Upper lobe of left lung (tissue), 6 donors: ENCODE results near the gene AFAP1L2. TPM values are rescaled to one million over a fixed set of nuclear protein-coding genes. Genes with fewer than 3 reads are reported as not detected.

ENCODE experiments used
- ATAC-seq, 2 donors: fragments of 200-7000 bp; cut with Tn5 transposase; one replicate each; pipeline ENCODE4 v1.9.1; 2022; ENCODE audit warnings: mild to moderate bottlenecking in 2 of 2, moderate library complexity in 2 of 2; ENCODE audit not compliant: low FRiP score in 2 of 2
- DNase-seq, 2 donors: peaks; one replicate each; pipeline ENCODE4 v3.0.0-alpha.2; 2019 to 2020
- H3K27ac ChIP-seq, 4 donors: fragments of 200-600 bp; sonication (generic); one replicate each; pipeline ENCODE4 v1.5.1; 2016 to 2019
- H3K27me3 ChIP-seq, 4 donors: fragments of 200-600 bp; sonication (generic); one replicate each; pipeline ENCODE4 v1.5.1; 2017 to 2019
- H3K36me3 ChIP-seq, 4 donors: fragments of 200-600 bp; sonication (generic); one replicate each; pipeline ENCODE4 v1.5.1; 2016 to 2019
- H3K4me1 ChIP-seq, 4 donors: fragments of 200-600 bp; sonication (generic); one replicate each; pipeline ENCODE4 v1.5.1; 2018 to 2019
- H3K4me3 ChIP-seq, 4 donors: fragments of 200-600 bp; sonication (generic); one replicate each; pipeline ENCODE4 v1.5.1; 2017 to 2019; ENCODE audit warnings: mild to moderate bottlenecking in 2 of 4, moderate library complexity in 1 of 4
- H3K9me3 ChIP-seq, 4 donors: fragments of 200-600 bp; sonication (generic); one replicate each; pipeline ENCODE4 v1.5.1; 2018 to 2019
- CTCF ChIP-seq, 6 experiments: fragments of 450-650 bp in 4 of 6; fragments of 200-600 bp in 2 of 6; sonication (generic) in 2 of 6; IDR thresholded peaks; one replicate each; pipeline ENCODE4 v1.5.1; 2016 to 2019; ENCODE audit warnings: antibody characterized with exemption in 6 of 6
- EP300 ChIP-seq, 4 donors: sonication (generic); formaldehyde crosslinking; IDR thresholded peaks; one replicate each; pipeline ENCODE4 v1.5.1; 2017; ENCODE audit warnings: antibody characterized with exemption in 4 of 4, control low read depth in 2 of 4
- POLR2A ChIP-seq, 4 donors: fragments of 450-650 bp; IDR thresholded peaks; one replicate each; pipeline ENCODE4 v1.5.1; 2016 to 2017; ENCODE audit warnings: antibody characterized with exemption in 4 of 4, mild to moderate bottlenecking in 2 of 4
- POLR2AphosphoS5 ChIP-seq, 2 donors: sonication (generic); formaldehyde crosslinking; IDR thresholded peaks; one replicate each; pipeline ENCODE4 v1.5.1; 2017; ENCODE audit warnings: antibody characterized with exemption in 2 of 2
- WGBS, 2 donors: methylation state at CpG; one replicate each; pipeline ENCODE4 v1.1.5; 2017 to 2018; 5-methylcytosine and 5-hydroxymethylcytosine counted together
- total RNA-seq, 6 donors: library from RNA; depleted of rRNA in 4 of 6; stranded (reverse); fragments of >200 nt in 4 of 6; gene quantifications; one replicate each; pipeline versions ENCODE4 v1.1.0 to v1.2.1, GENCODE V29; 2016 to 2021
- donor health status: DM: no; HTN: no; CAD: no; lungs with moderate emphysema.
- donor health status: DM: no; HTN: yes; CAD: no; lungs with severe emphysema.

AFAP1L2 gene
- total RNA-seq, 6 donors from 2014 or later: 2.3 to 9.6 (median 3.4) TPM

- no peak for ATAC-seq
- no peak for TF ChIP-seq POLR2A (IDR thresholded peaks at IDR 0.05)
- no peak for TF ChIP-seq EP300 (IDR thresholded peaks at IDR 0.05)
- TF ChIP-seq POLR2AphosphoS5 (IDR thresholded peaks at IDR 0.05): no peak
- no peak for TF ChIP-seq CTCF (IDR thresholded peaks at IDR 0.05)
- Histone ChIP-seq H3K4me1 (peaks cover 0 to 5% (median 0%) of the 10 kb centered on the region in 4 donors), H3K27me3 (no peaks in the 10 kb centered on the region), H3K36me3 (peaks cover 2 to 37% (median 22%) of the 10 kb centered on the region in 4 donors), H3K4me3 (no peak overlapping the region), H3K27ac (no peak overlapping the region), H3K9me3 (no peaks in the 10 kb centered on the region)
- WGBS, 2 donors: 78 to 82% methylated on average over 4 of the region's 4 CpGs
- no peak for DNase-seq
These were observed 28.3 kb upstream of the AFAP1L2 start for GRCh38 chr10:114432566-114433093.

- ATAC-seq (no peak), DNase-seq (no peak)
- H3K27me3 ChIP-seq: no peaks in the 10 kb centered on the region
- 80 to 92% methylated on average over 4 of the region's 4 CpGs for WGBS, 2 donors
- no peaks in the 10 kb centered on the region for H3K9me3 ChIP-seq
- H3K27ac ChIP-seq: no peak overlapping the region
- peaks cover 0 to 5% (median 0%) of the 10 kb centered on the region in 4 donors for H3K4me1 ChIP-seq
- peaks cover 2 to 27% (median 17%) of the 10 kb centered on the region in 4 donors for H3K36me3 ChIP-seq
- TF ChIP-seq POLR2A (IDR thresholded peaks at IDR 0.05): no peak
- TF ChIP-seq CTCF (IDR thresholded peaks at IDR 0.05): no peak
- TF ChIP-seq EP300 (IDR thresholded peaks at IDR 0.05): no peak
- TF ChIP-seq POLR2AphosphoS5 (IDR thresholded peaks at IDR 0.05): no peak
- H3K4me3 ChIP-seq: no peak overlapping the region
These were observed 27.3 kb upstream of the AFAP1L2 start for GRCh38 chr10:114431414-114432135.

GRCh38 chr10:114430688-114431413 lies 26.5 kb upstream of the AFAP1L2 start:
- Histone ChIP-seq H3K27me3 (no peaks in the 10 kb centered on the region), H3K27ac (no peak overlapping the region), H3K4me1 (peaks cover 0 to 5% (median 0%) of the 10 kb centered on the region in 4 donors), H3K36me3 (peaks cover 2 to 20% (median 10%) of the 10 kb centered on the region in 4 donors), H3K4me3 (no peak overlapping the region), H3K9me3 (no peaks in the 10 kb centered on the region)
- WGBS, 2 donors: 95 to 96% methylated on average over 12 of the region's 12 CpGs
- TF ChIP-seq CTCF (IDR thresholded peaks at IDR 0.05) (no peak), POLR2AphosphoS5 (IDR thresholded peaks at IDR 0.05) (no peak), POLR2A (IDR thresholded peaks at IDR 0.05) (no peak), EP300 (IDR thresholded peaks at IDR 0.05) (no peak)
- DNase-seq (peak in 1 of 2 donors; percentile 48), ATAC-seq (no peak)

- TF ChIP-seq POLR2A (IDR thresholded peaks at IDR 0.05): no peak
- no peak for TF ChIP-seq CTCF (IDR thresholded peaks at IDR 0.05)
- TF ChIP-seq POLR2AphosphoS5 (IDR thresholded peaks at IDR 0.05): no peak
- no peak for TF ChIP-seq EP300 (IDR thresholded peaks at IDR 0.05)
- no peak for ATAC-seq
- H3K4me3 ChIP-seq: no peak overlapping the region
- H3K4me1 ChIP-seq: peaks cover 0 to 5% (median 0%) of the 10 kb centered on the region in 4 donors
- 77 to 80% methylated on average over 9 of the region's 9 CpGs for WGBS, 2 donors
- no peaks in the 10 kb centered on the region for H3K9me3 ChIP-seq
- H3K36me3 ChIP-seq: peaks cover 0 to 9% (median 2%) of the 10 kb centered on the region in 4 donors
- no peaks in the 10 kb centered on the region for H3K27me3 ChIP-seq
- no peak overlapping the region for H3K27ac ChIP-seq
- no peak for DNase-seq
These were observed 25.5 kb upstream of the AFAP1L2 start for GRCh38 chr10:114429581-114430335.
